Measurements from ENCODE around the gene LEFTY1. TPM values are rescaled to one million over a fixed set of nuclear protein-coding genes. Genes with fewer than 3 reads are reported as not detected.

The LEFTY1 gene
- total and polyA plus RNA-seq, 4 donors = 0.42 to 1.4 (median 0.87) TPM

DNA sequence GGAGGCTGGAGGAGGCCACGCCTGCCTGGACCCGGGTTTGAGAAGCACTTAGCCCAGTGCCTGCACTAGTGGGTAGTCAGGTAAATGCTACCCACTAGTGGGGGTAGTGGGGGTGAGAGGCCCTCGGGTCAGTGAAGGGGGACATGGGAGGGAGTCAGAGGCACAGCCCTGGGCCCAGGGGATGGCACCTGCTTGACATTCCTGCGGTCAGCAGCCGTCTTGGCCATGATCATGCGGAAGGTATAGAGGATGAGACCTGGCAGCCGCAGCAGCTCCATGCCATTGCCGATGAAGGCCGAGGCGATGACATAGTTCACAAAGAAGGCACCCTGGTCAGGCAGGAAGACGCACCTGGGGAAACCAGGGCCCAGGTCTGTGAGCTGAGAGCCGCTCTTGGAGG lies 35.5 kb downstream of the LEFTY1 start:
- Histone ChIP-seq H3K27ac (ENCODE audit: low read depth in 1 of 2, low read length in 2 of 2) (no peak overlapping the region), H3K4me3 (ENCODE audit: low read depth in 1 of 3, low read length in 3 of 3) (no peak overlapping the region), H3K4me1 (ENCODE audit: control insufficient read depth in 4 of 4, insufficient read depth in 4 of 4, low read length in 3 of 4) (peaks cover 0 to 6% (median 1%) of the 10 kb centered on the region in 4 donors), H3K9ac (ENCODE audit: low read depth in 1 of 2, low read length in 2 of 2) (no peak overlapping the region), H3K9me3 (ENCODE audit: control insufficient read depth in 4 of 4, low read length in 3 of 4) (no peaks in the 10 kb centered on the region), H3K27me3 (ENCODE audit: control insufficient read depth in 4 of 4, insufficient read depth in 4 of 4, low read length in 3 of 4) (no peaks in the 10 kb centered on the region), H3K36me3 (ENCODE audit: control insufficient read depth in 4 of 4, insufficient read depth in 3 of 4, low read depth in 1 of 4, low read length in 3 of 4) (peaks cover 4 to 44% (median 32%) of the 10 kb centered on the region in 4 donors)
- DNase-seq (ENCODE audit: low spot score) = no peak
- WGBS = 96% methylated on average over 12 of the region's 12 CpGs
- TF ChIP-seq MAX (IDR thresholded peaks at IDR 0.05) = no peak
- TF ChIP-seq, protein P1, sequence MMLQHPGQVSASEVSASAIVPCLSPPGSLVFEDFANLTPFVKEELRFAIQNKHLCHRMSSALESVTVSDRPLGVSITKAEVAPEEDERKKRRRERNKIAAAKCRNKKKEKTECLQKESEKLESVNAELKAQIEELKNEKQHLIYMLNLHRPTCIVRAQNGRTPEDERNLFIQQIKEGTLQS (IDR thresholded peaks at IDR 0.05) = no peak

DNA sequence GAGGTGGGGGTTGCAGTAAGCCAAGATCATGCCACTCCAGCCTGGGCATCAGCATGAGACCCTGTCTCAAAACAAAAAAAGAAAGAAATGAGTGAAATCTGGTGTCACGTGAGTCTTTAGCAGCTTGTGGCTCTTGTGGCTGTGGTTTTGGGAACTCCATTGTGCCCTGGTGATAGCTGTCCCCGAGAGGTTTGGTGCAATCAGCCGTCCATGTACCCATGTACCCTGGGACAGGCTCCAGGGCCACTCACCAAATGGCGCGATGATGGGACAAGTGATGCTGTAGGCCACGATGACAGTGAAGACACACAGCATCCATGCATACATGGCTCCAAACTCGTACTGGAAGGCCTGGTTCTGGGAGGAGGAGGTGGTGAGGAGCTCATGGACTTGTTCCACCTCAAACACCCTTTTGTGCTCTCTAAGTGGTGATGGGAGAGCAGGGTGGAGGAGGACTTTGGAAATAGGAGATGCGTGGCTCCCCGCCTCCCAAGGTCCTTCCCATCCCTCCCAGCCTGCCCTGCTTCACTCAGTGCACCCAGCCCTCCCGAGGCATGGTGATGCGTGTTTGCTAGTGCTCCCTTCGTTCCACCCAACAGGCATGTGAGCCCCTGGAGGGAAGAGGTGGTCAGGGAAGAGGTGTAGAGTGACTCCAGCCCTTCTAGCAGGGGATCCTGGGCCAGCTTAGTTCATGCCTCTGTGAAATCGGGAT lies 36.4 kb downstream of the LEFTY1 start:
- peaks cover 4 to 46% (median 33%) of the 10 kb centered on the region in 4 donors for H3K36me3 ChIP-seq (ENCODE audit: control insufficient read depth in 4 of 4, insufficient read depth in 3 of 4, low read depth in 1 of 4, low read length in 3 of 4)
- peaks cover 0 to 6% (median 1%) of the 10 kb centered on the region in 4 donors for H3K4me1 ChIP-seq (ENCODE audit: control insufficient read depth in 4 of 4, insufficient read depth in 4 of 4, low read length in 3 of 4)
- H3K27me3 ChIP-seq (ENCODE audit: control insufficient read depth in 4 of 4, insufficient read depth in 4 of 4, low read length in 3 of 4) = no peaks in the 10 kb centered on the region
- no peak overlapping the region for H3K4me3 ChIP-seq (ENCODE audit: low read depth in 1 of 3, low read length in 3 of 3)
- no peak overlapping the region for H3K27ac ChIP-seq (ENCODE audit: low read depth in 1 of 2, low read length in 2 of 2)
- no peak for DNase-seq (ENCODE audit: low spot score)
- no peaks in the 10 kb centered on the region for H3K9me3 ChIP-seq (ENCODE audit: control insufficient read depth in 4 of 4, low read length in 3 of 4)
- TF ChIP-seq, protein P1 (IDR thresholded peaks at IDR 0.05) = no peak
- TF ChIP-seq REST (IDR thresholded peaks at IDR 0.05) (no peak), NR2F2 (IDR thresholded peaks at IDR 0.05) (no peak)
- H3K9ac ChIP-seq (ENCODE audit: low read depth in 1 of 2, low read length in 2 of 2) = no peak overlapping the region
- 93% methylated on average over 13 of the region's 13 CpGs for WGBS

DNA sequence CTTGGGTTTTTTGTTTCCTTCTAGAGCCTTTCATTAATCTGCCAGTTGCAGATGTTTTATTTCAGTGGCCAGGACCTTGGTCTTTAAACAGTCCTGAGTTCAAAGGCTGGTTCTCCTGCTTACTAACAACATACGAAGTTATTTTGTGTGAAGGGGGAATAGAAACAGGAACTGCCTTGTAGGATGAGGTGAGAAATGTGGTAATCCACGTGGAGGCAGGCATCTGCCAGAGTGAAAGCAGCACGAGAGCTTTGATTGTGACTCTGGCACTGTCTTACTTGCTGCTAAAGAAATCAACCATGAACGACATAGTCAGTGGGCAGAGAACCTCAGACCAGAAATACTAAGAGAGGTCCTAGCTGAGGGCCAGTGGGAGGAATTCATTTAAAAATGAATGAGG lies 37.1 kb downstream of the LEFTY1 start:
- no peak for DNase-seq (ENCODE audit: low spot score)
- Histone ChIP-seq H3K27ac (ENCODE audit: low read depth in 1 of 2, low read length in 2 of 2) (no peak overlapping the region), H3K9me3 (ENCODE audit: control insufficient read depth in 4 of 4, low read length in 3 of 4) (no peaks in the 10 kb centered on the region), H3K4me3 (ENCODE audit: low read depth in 1 of 3, low read length in 3 of 3) (no peak overlapping the region), H3K9ac (ENCODE audit: low read depth in 1 of 2, low read length in 2 of 2) (no peak overlapping the region), H3K27me3 (ENCODE audit: control insufficient read depth in 4 of 4, insufficient read depth in 4 of 4, low read length in 3 of 4) (no peaks in the 10 kb centered on the region), H3K36me3 (ENCODE audit: control insufficient read depth in 4 of 4, insufficient read depth in 3 of 4, low read depth in 1 of 4, low read length in 3 of 4) (peaks cover 4 to 46% (median 33%) of the 10 kb centered on the region in 4 donors), H3K4me1 (ENCODE audit: control insufficient read depth in 4 of 4, insufficient read depth in 4 of 4, low read length in 3 of 4) (peaks cover 0 to 6% (median 1%) of the 10 kb centered on the region in 4 donors)
- 31% methylated on average over 4 of the region's 4 CpGs for WGBS
- TF ChIP-seq YY1 (IDR thresholded peaks at IDR 0.05) = no peak
- no peak for TF ChIP-seq FOXA1 (IDR thresholded peaks at IDR 0.05)
- TF ChIP-seq HNF4G (IDR thresholded peaks at IDR 0.05) = no peak
- peak; percentile 55 for TF ChIP-seq MAX (IDR thresholded peaks at IDR 0.05)
- no peak for TF ChIP-seq CTCF (IDR thresholded peaks at IDR 0.05; ENCODE audit: low read depth, low read length, missing input control)
- no peak for TF ChIP-seq ZBTB33 (IDR thresholded peaks at IDR 0.05)
- TF ChIP-seq JUND (IDR thresholded peaks at IDR 0.05) = no peak
- TF ChIP-seq GABPA (IDR thresholded peaks at IDR 0.05 in 1 of 2, conservative IDR thresholded peaks at IDR 0.05 in 1 of 2) = no peak
- TF ChIP-seq, protein P1 (IDR thresholded peaks at IDR 0.05) = no peak
- no peak for TF ChIP-seq REST (IDR thresholded peaks at IDR 0.05)
- peak; percentile 51 to 75 for TF ChIP-seq HNF4A (conservative IDR thresholded peaks at IDR 0.05)
- no peak for TF ChIP-seq NR2F2 (IDR thresholded peaks at IDR 0.05)
